Nephron (organoid): ENCODE measurements around the gene CEACAM8.
A peak's percentile ranks its signal among the peaks of the same experiment; 100 is the strongest.
"Not testable (repeated sequence)": the region's sequence is repeated elsewhere in the genome, so short reads cannot be mapped to it uniquely, and the experiment has no call there.

Experiments
- H3K27ac Mint-ChIP-seq, 3 experiments: 2 replicates each; pipeline ENCODE4 v1.8.0; 2020; ENCODE audit warnings: mixed read lengths in 3 of 3, mild to moderate bottlenecking in 2 of 3, moderate library complexity in 1 of 3
- H3K27me3 Mint-ChIP-seq: 2 replicates; pipeline ENCODE4 v1.8.0; 2021; ENCODE audit warnings: low read depth, mild to moderate bottlenecking, moderate library complexity, mixed read lengths
- H3K36me3 Mint-ChIP-seq: 2 replicates; pipeline ENCODE4 v1.8.0; 2020; ENCODE audit warnings: low read depth, mixed read lengths
- H3K4me1 Mint-ChIP-seq: 2 replicates; pipeline ENCODE4 v1.8.0; 2020; ENCODE audit warnings: mixed read lengths
- H3K4me3 Mint-ChIP-seq, 3 experiments: 2 replicates each; pipeline ENCODE4 v1.8.0; 2020; ENCODE audit warnings: mild to moderate bottlenecking in 3 of 3, mixed read lengths in 3 of 3, moderate library complexity in 2 of 3
- H3K9me3 Mint-ChIP-seq: 2 replicates; pipeline ENCODE4 v1.8.0; 2020; ENCODE audit warnings: mixed read lengths
- TF ChIP-seq, protein P1 (sequence below), 3 experiments: fragments of 200-600 bp; sonication (generic); IDR thresholded peaks; one replicate each; pipeline ENCODE4 v1.5.0; 2021; ENCODE audit warnings: antibody characterized with exemption in 3 of 3; ENCODE audit not compliant: unreplicated experiment in 3 of 3

Gene CEACAM8

DNA sequence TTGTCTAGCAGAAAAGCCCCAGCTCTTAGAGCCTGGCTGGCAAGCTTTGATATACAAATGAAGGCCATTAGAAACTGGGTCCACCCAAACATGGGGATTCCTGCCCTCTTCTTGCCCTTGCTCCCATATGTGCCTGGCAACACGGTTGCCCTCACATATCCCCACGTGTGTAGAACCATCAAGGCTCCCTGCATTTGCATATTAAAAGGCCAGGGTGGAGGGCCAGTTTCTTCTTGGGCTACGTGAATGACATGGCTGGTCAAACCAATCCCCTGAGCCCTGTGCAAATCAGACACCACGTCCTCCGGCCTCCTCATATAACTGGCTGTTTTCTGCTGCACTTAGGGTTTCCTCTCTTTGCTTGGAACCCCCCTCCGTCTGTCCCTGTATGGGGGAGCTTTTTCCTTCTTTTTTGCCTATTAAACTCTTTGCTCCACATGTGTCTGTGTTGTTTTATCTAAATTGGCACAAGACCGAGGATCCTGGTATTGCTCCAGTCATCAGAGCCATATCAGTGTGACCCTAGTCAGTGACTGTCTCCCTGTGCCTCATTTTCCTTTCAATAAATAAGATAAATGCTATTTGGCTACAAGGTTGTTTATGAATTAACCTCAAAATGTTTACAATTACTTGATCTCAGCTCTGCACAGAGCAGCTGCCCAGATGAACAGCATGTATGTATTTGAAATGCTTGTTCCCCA lies 36.1 kb downstream of the CEACAM8 start:
- TF ChIP-seq, protein P1, sequence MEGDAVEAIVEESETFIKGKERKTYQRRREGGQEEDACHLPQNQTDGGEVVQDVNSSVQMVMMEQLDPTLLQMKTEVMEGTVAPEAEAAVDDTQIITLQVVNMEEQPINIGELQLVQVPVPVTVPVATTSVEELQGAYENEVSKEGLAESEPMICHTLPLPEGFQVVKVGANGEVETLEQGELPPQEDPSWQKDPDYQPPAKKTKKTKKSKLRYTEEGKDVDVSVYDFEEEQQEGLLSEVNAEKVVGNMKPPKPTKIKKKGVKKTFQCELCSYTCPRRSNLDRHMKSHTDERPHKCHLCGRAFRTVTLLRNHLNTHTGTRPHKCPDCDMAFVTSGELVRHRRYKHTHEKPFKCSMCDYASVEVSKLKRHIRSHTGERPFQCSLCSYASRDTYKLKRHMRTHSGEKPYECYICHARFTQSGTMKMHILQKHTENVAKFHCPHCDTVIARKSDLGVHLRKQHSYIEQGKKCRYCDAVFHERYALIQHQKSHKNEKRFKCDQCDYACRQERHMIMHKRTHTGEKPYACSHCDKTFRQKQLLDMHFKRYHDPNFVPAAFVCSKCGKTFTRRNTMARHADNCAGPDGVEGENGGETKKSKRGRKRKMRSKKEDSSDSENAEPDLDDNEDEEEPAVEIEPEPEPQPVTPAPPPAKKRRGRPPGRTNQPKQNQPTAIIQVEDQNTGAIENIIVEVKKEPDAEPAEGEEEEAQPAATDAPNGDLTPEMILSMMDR (IDR thresholded peaks at IDR 0.05; ENCODE audit: unreplicated experiment in 3 of 3) = no peak
- peaks cover 5% of the 10 kb centered on the region for H3K4me1 Mint-ChIP-seq
- peaks cover 19% of the 10 kb centered on the region for H3K27me3 Mint-ChIP-seq
- H3K9me3 Mint-ChIP-seq = no peaks in the 10 kb centered on the region
- no peak overlapping the region for H3K4me3 Mint-ChIP-seq
- H3K36me3 Mint-ChIP-seq = no peaks in the 10 kb centered on the region
- no peak overlapping the region for H3K27ac Mint-ChIP-seq

DNA sequence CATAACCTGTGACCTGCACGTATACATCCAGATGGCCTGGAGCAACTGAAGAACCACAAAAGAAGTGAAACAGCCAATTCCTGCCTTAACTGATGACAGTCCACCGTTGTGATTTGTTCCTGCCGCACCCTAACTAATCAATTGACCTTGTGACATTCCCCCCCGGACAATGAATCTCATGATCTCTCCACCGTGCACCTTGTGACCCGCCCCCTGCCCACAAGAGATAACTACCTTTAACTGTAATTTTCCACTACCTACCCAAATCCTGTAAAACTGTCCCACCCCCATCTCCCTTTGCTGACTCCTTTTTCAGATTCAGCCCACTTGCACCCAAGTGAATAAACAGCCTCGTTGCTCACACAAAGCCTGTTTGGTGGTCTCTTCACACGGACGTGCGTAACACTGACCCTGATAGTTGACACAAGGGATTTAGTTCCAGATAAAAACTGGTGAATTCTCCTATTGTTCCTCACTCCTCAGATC lies 37.3 kb downstream of the CEACAM8 start:
- not testable (repeated sequence) for H3K4me3 Mint-ChIP-seq, H3K27ac Mint-ChIP-seq, H3K9me3 Mint-ChIP-seq, H3K4me1 Mint-ChIP-seq, H3K36me3 Mint-ChIP-seq
- peaks cover 14% of the 10 kb centered on the region for H3K27me3 Mint-ChIP-seq

DNA sequence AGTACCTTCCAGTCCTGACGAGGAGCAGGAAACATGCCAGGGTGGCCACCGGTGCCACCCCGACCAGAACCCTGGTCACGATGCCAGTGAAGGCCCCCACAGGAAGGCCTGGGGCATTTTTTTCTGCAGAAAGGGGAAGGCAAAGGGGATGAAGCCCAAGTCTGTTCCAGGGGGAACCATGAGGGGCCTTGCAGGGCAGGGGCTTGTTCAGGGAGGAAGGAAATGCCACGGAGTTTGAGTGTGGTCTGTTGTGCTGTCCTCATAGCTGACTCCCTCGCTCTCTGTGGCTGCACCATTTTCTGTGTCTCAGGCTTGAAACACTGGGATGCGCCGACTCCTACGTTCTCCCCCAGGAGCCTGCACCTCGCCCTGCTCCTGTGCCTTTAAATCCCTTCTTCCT lies 38.9 kb downstream of the CEACAM8 start:
- no peaks in the 10 kb centered on the region for H3K9me3 Mint-ChIP-seq
- H3K27ac Mint-ChIP-seq = peak overlapping the region in 1 of 3 experiments; percentile 38
- H3K4me3 Mint-ChIP-seq = no peak overlapping the region
- TF ChIP-seq, protein P1 (IDR thresholded peaks at IDR 0.05; ENCODE audit: unreplicated experiment in 3 of 3) = no peak
- H3K27me3 Mint-ChIP-seq = peaks cover 5% of the 10 kb centered on the region
- H3K4me1 Mint-ChIP-seq = no peaks in the 10 kb centered on the region
- H3K36me3 Mint-ChIP-seq = no peaks in the 10 kb centered on the region

DNA sequence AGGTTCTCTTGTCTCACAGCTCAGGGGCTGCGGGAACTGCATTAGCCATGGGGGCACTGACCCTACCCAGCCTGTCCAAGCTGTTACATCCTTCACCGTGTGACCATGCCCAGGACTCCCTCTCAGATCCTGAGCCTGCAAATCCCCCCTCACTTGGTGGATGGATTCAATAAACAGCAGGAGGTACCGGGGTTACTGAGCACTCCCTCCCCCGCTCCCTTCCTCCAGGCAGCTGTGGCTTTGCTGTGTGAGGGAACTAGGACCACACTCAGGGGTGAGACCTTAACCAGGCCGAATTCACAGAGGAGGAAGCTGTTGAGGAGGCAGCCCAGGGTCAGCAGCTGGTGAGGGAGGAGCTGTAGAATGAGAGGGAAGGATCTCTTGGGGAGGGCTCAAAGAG lies 39.4 kb downstream of the CEACAM8 start:
- Mint-ChIP-seq H3K27ac (peak overlapping the region in 1 of 3 experiments; percentile 16), H3K36me3 (no peaks in the 10 kb centered on the region), H3K4me1 (no peaks in the 10 kb centered on the region), H3K9me3 (no peaks in the 10 kb centered on the region), H3K27me3 (peaks cover 2% of the 10 kb centered on the region), H3K4me3 (no peak overlapping the region)
- TF ChIP-seq, protein P1 (IDR thresholded peaks at IDR 0.05; ENCODE audit: unreplicated experiment in 3 of 3) = no peak

DNA sequence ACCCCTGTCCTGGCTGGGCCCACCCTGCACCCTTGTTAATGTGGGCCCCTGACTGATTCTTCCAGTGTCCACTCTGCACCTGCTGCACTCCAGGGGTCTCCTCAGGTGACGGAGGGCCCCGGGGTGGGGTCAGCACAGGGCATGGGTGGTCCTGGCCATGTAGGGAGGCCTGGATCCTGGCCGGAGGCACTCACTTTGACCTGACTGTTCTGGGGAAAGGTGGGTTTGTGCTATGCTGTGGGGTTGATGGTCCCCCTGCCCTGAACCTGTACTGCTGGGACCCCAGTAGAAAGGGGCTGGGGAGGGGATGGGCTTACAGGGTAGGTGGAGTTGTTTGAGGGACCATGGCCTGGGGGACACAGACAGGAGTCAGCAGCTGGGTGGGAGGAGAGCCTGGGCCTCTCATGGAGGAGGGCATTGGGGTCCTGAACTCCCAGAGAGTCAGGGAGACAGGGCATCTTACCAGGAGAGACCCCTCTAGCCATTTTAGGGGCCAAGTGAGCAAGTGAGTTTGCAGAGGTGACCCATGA lies 40.6 kb downstream of the CEACAM8 start:
- no peaks in the 10 kb centered on the region for H3K36me3 Mint-ChIP-seq
- TF ChIP-seq, protein P1 (IDR thresholded peaks at IDR 0.05; ENCODE audit: unreplicated experiment in 3 of 3) = no peak
- H3K9me3 Mint-ChIP-seq = peaks cover 5% of the 10 kb centered on the region
- no peaks in the 10 kb centered on the region for H3K27me3 Mint-ChIP-seq
- H3K4me3 Mint-ChIP-seq = no peak overlapping the region
- H3K4me1 Mint-ChIP-seq = no peaks in the 10 kb centered on the region
- no peak overlapping the region for H3K27ac Mint-ChIP-seq

DNA sequence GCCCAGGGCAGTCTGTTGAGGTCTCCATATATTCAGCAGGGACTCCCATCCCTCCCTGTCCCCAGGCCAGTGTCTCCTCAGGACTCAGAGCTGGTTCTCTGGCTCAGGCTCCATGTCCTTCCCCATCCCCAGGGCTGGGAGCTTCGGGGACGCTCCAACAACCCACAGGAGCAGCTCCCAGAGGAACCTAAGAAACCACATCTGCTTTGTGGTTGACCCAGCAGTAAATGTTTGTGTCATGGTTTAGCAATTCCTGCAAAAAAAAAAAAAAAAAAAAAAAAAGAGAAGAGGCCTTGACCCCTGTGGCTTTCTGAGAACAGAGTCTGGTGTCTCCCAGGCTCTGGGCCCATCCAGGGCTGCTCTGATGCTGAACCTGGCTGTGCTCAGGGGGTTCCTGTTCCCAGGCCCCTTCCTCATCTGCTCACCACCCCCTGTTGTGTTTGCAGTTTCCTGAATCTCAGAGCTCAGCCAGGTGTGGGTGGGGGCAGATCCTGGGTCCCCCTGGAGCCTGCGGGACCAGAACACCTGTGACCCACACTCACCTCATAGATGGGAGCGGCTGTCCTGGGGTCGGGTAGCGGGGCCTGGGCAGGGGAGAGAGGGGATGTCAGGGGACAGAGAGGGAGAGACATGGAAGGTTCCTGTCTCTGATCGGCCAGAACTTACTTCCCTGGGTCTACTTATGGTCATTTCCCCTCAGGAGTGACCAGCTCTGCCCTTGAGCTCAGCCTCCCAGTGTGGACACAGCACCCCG lies 41.3 kb downstream of the CEACAM8 start:
- Mint-ChIP-seq H3K36me3 (no peaks in the 10 kb centered on the region), H3K9me3 (peaks cover 9% of the 10 kb centered on the region), H3K4me3 (no peak overlapping the region), H3K4me1 (no peaks in the 10 kb centered on the region), H3K27ac (no peak overlapping the region), H3K27me3 (no peaks in the 10 kb centered on the region)
- TF ChIP-seq, protein P1 (IDR thresholded peaks at IDR 0.05; ENCODE audit: unreplicated experiment in 3 of 3) = no peak
